HL-60 (cell line): ENCODE data around the gene ROR1.

ENCODE experiments used
- CTCF ChIP-seq: IDR thresholded peaks from one replicate; pipeline ENCODE4 v1.5.1; 2011; ENCODE audit warnings: low read length, control low read depth, inconsistent platforms; ENCODE audit not compliant: insufficient read depth
- POLR2AphosphoS5 ChIP-seq: IDR thresholded peaks from 2 replicates; pipeline ENCODE4 v1.6.1; 2012; ENCODE audit warnings: low read depth

- TF ChIP-seq POLR2AphosphoS5 (no peak), CTCF (no peak)
These were observed 75.3 kb downstream of the ROR1 start for GRCh38 chr1:63849149-63849548.
